ENCODE data around the gene NKAIN4. TPM values are rescaled to one million over a fixed set of nuclear protein-coding genes. Genes with fewer than 3 reads are reported as not detected.
A peak's percentile ranks its signal among the peaks of the same experiment; 100 is the strongest.

NKAIN4 gene
- not detected in 3 replicates for polyA plus RNA-seq
- not detected for polyA plus RNA-seq (2011; ENCODE audit: low read depth)
- polyA plus RNA-seq (2011; cell fraction: cytosol; rRNA removed): not detected in 2 replicates
- not detected in 2 replicates for polyA plus RNA-seq (2011; cell fraction: nucleus; rRNA removed)
- not detected in 2 replicates for polyA plus RNA-seq (2012; ENCODE audit: low replicate concordance)
- polyA minus RNA-seq: not detected in 3 replicates
- polyA minus RNA-seq (2011; cell fraction: cytosol; rRNA and poly(A)+ RNA removed): not detected
- polyA minus RNA-seq (2011; cell fraction: nucleus; rRNA and poly(A)+ RNA removed): not detected in 2 replicates

DNA sequence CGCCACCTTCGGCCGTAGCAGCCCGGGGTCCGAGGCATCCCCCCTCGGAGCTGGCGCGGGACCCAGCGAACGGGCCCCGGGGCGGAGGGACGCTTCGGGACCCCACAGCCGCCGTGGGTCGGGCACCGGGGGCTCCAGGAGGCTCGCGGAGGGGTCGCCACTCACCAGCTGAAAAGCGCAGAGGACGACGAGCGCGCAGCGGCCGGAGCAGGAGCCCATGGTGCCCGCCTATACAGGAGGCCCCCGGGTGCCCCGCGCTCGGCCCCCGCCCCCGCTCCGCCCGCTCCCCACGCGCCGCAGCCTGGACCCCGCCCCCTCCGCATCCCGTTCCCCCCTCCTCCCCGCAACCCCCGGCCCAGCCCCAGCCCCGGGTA, at the start of gene NKAIN4:
NKAIN4 (minus strand) TSS at position 232 of the 374 bp plus-strand sequence; CDS start at position 219, 13 bp downstream.
- DNase-seq (ENCODE audit: low read depth, low spot score): no peak
- Histone ChIP-seq H3K27me3 (ENCODE audit: control insufficient read depth, extremely low read depth, insufficient read depth, low read length) (peaks cover 42% of the 10 kb centered on the region), H4K20me1 (ENCODE audit: control insufficient read depth, extremely low read depth, insufficient read depth, low read length) (no peaks in the 10 kb centered on the region), H3K79me2 (ENCODE audit: control insufficient read depth, insufficient read depth, low read length) (no peaks in the 10 kb centered on the region), H3K9me3 (ENCODE audit: control insufficient read depth, low read depth, low read length) (no peaks in the 10 kb centered on the region), H3K4me2 (ENCODE audit: control insufficient read depth, extremely low read depth, insufficient read depth, low read depth, low read length) (peak within 1 kb of the TSS; percentile 37), H3K36me3 (ENCODE audit: control insufficient read depth in 2 of 2, extremely low read depth in 1 of 2, insufficient read depth in 2 of 2, low read length in 2 of 2) (no peaks in the 10 kb centered on the region), H3K9me1 (ENCODE audit: control insufficient read depth, extremely low read depth, insufficient read depth, low read length) (no peaks in the 10 kb centered on the region), H3K4me1 (ENCODE audit: control insufficient read depth, extremely low read depth, insufficient read depth, low read length) (peaks cover 17% of the 10 kb centered on the region), H3K4me3 (ENCODE audit: control insufficient read depth in 2 of 3, extremely low read depth in 1 of 3, insufficient read depth in 2 of 3, low read depth in 1 of 3, low read length in 3 of 3) (peak within 1 kb of the TSS in 2 of 3 experiments; percentile 18 to 20), H3K27ac (ENCODE audit: control insufficient read depth, insufficient read depth, low read length) (no peak within 1 kb of the TSS), H3K9ac (ENCODE audit: control insufficient read depth, extremely low read depth, insufficient read depth, low read length) (no peak within 1 kb of the TSS), H2AFZ (ENCODE audit: control insufficient read depth, low read length) (no peak within 1 kb of the TSS)
- no peak for FAIRE-seq
- dilution Hi-C loops (cut with MboI; ENCODE audit: extremely low pct_ligation_motif_present, low sequenced_read_pairs): no loop called here
- TF ChIP-seq, protein P1, sequence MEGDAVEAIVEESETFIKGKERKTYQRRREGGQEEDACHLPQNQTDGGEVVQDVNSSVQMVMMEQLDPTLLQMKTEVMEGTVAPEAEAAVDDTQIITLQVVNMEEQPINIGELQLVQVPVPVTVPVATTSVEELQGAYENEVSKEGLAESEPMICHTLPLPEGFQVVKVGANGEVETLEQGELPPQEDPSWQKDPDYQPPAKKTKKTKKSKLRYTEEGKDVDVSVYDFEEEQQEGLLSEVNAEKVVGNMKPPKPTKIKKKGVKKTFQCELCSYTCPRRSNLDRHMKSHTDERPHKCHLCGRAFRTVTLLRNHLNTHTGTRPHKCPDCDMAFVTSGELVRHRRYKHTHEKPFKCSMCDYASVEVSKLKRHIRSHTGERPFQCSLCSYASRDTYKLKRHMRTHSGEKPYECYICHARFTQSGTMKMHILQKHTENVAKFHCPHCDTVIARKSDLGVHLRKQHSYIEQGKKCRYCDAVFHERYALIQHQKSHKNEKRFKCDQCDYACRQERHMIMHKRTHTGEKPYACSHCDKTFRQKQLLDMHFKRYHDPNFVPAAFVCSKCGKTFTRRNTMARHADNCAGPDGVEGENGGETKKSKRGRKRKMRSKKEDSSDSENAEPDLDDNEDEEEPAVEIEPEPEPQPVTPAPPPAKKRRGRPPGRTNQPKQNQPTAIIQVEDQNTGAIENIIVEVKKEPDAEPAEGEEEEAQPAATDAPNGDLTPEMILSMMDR (optimal IDR thresholded peaks at IDR 0.05 in 1 of 3, IDR thresholded peaks at IDR 0.05 in 1 of 3, conservative IDR thresholded peaks at IDR 0.05 in 1 of 3; ENCODE audit: extremely low read depth in 1 of 3, insufficient read depth in 2 of 3, low read length in 3 of 3): no peak
- TF ChIP-seq EZH2 (IDR thresholded peaks at IDR 0.05; ENCODE audit: low read length): peak; percentile 70

DNA sequence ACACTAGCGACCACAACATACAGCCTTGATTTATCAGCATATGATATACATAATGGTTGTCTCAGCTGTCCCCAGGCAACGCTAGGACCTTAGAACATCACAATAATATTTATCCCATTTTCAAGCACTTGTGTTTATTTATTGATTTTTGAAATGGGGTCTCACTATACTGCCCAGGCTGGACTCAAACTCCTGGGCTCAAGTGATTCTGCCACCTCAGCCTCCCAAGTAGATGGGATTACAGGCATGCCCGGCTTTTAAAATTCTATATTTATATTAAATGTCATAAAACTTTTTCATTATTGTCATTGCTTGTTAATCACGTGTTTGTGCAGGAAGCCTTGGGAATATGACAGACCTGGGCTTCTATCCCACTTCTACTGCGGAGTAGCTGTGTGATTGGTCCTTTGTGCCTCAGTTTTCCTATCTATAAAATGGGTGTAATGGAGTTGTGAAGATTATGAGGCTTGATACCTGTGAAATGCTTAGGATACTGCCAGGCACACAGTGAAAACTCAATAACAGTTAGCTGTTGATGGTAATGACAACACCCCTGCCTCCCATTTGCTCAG, 48.9 kb upstream of the NKAIN4 start:
- no peaks in the 10 kb centered on the region for H3K36me3 ChIP-seq (ENCODE audit: control insufficient read depth in 2 of 2, extremely low read depth in 1 of 2, insufficient read depth in 2 of 2, low read length in 2 of 2)
- H3K9me1 ChIP-seq (ENCODE audit: control insufficient read depth, extremely low read depth, insufficient read depth, low read length): no peaks in the 10 kb centered on the region
- peaks cover 6% of the 10 kb centered on the region for H3K27me3 ChIP-seq (ENCODE audit: control insufficient read depth, extremely low read depth, insufficient read depth, low read length)
- no peak overlapping the region for H2AFZ ChIP-seq (ENCODE audit: control insufficient read depth, low read length)
- TF ChIP-seq, protein P1 (optimal IDR thresholded peaks at IDR 0.05 in 1 of 3, IDR thresholded peaks at IDR 0.05 in 1 of 3, conservative IDR thresholded peaks at IDR 0.05 in 1 of 3; ENCODE audit: extremely low read depth in 1 of 3, insufficient read depth in 2 of 3, low read length in 3 of 3): no peak
- no peak for TF ChIP-seq EZH2 (IDR thresholded peaks at IDR 0.05; ENCODE audit: low read length)
- no peak overlapping the region for H3K4me2 ChIP-seq (ENCODE audit: control insufficient read depth, extremely low read depth, insufficient read depth, low read depth, low read length)
- dilution Hi-C loops (cut with MboI; ENCODE audit: extremely low pct_ligation_motif_present, low sequenced_read_pairs): no loop called here
- no peaks in the 10 kb centered on the region for H3K4me1 ChIP-seq (ENCODE audit: control insufficient read depth, extremely low read depth, insufficient read depth, low read length)
- no peak overlapping the region for H3K27ac ChIP-seq (ENCODE audit: control insufficient read depth, insufficient read depth, low read length)
- no peak overlapping the region for H3K4me3 ChIP-seq (ENCODE audit: control insufficient read depth in 2 of 3, extremely low read depth in 1 of 3, insufficient read depth in 2 of 3, low read depth in 1 of 3, low read length in 3 of 3)
- no peaks in the 10 kb centered on the region for H3K79me2 ChIP-seq (ENCODE audit: control insufficient read depth, insufficient read depth, low read length)
- no peaks in the 10 kb centered on the region for H4K20me1 ChIP-seq (ENCODE audit: control insufficient read depth, extremely low read depth, insufficient read depth, low read length)
- no peak for FAIRE-seq
- no peak for DNase-seq (ENCODE audit: low read depth, low spot score)
- H3K9me3 ChIP-seq (ENCODE audit: control insufficient read depth, low read depth, low read length): no peaks in the 10 kb centered on the region
- H3K9ac ChIP-seq (ENCODE audit: control insufficient read depth, extremely low read depth, insufficient read depth, low read length): no peak overlapping the region

Measured in keratinocyte (primary cell).